GM13977 (cell line): ENCODE results near the gene CNTNAP3.
"Not testable (repeated sequence)": the region's sequence is repeated elsewhere in the genome, so short reads cannot be mapped to it uniquely, and the experiment has no call there.

Source experiments
- DNase-seq: peaks from one replicate; pipeline ENCODE4 v3.0.0; 2012; ENCODE audit warnings: low spot score
- in situ Hi-C: fragments of 300-500 bp; cut with MboI; formaldehyde crosslinking; loops from one replicate; pipeline ENCODE4 v1.12.0; 2022; ENCODE audit warnings: low sequenced_read_pairs, low pct_unique_long_range_greater_than_20kb, mixed read lengths, inconsistent platforms; ENCODE audit not compliant: unreplicated experiment

CNTNAP3 gene

DNA sequence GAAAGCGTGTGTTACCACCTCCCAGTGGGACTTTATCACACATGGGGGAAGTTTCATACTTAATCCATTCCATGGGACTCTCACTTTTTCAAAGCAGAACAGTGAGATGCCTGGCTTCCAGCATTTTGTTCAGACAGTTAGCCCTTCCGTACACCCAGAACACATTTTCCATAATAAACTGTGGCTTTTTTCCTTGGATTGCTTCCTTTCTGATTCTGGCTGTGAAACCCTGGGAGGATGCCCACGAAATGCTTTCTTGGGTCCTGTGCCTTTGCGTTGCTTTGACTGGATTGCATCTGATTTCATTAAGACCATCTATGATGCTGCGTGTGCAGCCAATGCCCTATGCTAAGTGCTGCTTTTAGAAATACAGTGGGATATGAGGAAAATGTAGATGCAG, 259.1 kb downstream of the CNTNAP3 start:
- DNase-seq, in situ Hi-C loops: not testable (repeated sequence)

- in situ Hi-C loops, DNase-seq: not testable (repeated sequence)
These were observed 259.8 kb downstream of the CNTNAP3 start for GRCh38 chr9:39028168-39028567.

DNA sequence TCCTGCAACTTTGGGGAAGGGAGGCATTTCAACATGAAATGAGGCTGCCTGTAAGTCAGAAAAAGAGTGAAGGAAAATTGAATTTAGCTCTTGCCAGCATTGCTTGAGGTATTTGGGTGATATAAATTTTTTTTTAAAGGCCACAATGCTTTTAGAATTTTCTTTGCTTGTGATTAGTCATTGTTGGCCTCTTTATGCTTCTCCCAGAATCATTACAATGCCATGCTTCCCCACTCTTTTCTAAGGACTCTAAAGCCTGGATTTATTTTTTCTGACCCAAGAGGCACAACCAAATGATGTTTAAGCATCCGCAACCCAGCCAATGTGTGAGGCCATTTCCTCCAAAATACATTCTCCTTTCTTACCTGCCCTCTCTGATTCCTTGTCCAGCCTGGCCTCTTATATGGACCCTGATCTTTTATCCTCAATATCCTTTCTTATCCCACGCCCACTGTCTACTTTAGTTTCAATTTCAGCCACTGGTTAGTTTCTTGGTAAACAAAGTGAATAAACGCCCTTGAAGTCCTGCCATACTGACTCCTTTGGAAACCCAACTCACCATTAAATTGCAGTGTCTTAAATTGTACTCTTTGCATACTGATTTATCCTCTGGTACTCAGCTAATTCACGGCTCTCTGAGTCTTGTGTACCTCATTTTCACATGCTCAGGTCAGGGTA, 261.9 kb downstream of the CNTNAP3 start:
- DNase-seq, in situ Hi-C loops: not testable (repeated sequence)
